Dedifferentiated amniotic fluid mesenchymal stem cell (primary cell): ENCODE data around the gene PPP1R8.
"Not testable (repeated sequence)": the region's sequence is repeated elsewhere in the genome, so short reads cannot be mapped to it uniquely, and the experiment has no call there.

Source experiments
- DNase-seq: peaks from one replicate; pipeline ENCODE4 v3.0.0-alpha.2; 2016; ENCODE audit errors: extremely low spot score

Gene PPP1R8

DNA sequence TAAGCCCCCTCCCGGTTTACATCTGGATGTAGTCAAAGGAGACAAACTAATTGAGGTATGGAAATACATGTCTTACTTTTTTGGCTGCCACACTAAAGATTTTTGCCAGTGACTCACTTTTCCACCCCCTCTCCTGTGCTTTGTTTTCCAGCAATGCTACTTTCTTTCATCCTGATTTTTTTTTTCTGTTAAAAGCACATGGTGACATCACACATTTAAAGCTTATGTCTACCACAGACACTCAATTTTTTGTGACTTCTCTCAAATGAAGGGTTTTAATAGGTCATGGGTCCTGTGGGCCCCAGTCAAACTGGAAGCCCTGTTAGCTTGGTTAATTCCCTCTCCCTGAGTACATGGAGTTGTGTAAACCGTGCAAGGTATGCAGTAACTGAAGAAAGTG lies 2.2 kb downstream of the PPP1R8 start:
- no peak for DNase-seq

DNA sequence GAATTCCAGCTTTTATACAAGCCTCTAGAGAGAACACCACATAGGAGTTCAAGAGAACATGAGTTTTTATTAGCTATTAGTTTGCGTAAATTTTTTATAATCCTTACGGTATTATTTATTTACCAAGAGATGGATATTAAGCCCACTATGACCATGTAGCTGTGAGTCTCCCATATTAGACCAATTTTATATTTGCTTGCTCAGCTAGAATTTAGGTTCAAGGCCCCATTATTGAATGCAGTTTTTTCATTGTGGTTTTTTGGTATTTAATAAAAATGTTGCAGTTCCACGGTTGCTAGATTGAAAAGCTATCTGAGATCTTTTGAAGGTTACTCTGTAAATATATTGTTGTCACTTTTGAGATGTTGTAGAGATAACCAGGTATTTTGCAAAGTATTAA lies 2.9 kb downstream of the PPP1R8 start:
- DNase-seq: no peak

DNA sequence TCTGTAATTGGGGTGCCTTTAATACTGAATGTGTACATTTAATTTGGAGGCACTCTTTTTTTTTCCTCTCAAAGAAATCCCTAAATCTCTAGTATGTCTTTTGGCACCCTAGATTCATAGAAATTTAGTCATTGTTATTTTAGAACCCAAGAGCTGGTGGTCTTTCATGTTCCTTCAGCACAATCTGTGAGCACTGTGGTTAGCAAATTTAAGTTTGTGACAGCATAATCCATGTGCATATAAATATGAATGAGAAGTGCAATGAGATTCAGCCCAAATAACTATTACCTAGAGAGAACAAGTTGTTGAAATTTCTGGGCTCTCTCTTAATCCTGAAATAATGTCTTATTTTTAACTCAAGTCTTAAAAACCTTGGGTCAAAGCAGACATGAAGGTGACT lies 4.5 kb downstream of the PPP1R8 start:
- DNase-seq: no peak

DNA sequence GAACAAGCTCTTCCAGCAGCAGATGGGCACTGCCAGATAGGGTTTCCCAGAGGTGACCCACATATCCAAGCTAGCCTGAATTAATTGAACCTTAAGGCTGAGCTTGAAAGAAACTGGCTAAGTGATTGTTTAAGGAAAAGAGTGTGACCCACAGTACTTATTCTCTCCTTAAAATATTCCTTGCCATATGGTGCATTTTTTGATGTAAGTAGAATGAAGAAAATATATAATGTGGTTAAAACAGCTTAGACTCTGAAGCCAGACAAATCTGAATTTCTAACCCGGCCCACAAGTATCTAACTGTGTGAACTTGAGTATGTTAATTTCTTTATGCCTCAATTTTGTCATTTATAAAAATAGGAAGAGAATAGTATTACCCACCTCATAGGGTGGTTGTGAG lies 4.9 kb downstream of the PPP1R8 start:
- DNase-seq: no peak

DNA sequence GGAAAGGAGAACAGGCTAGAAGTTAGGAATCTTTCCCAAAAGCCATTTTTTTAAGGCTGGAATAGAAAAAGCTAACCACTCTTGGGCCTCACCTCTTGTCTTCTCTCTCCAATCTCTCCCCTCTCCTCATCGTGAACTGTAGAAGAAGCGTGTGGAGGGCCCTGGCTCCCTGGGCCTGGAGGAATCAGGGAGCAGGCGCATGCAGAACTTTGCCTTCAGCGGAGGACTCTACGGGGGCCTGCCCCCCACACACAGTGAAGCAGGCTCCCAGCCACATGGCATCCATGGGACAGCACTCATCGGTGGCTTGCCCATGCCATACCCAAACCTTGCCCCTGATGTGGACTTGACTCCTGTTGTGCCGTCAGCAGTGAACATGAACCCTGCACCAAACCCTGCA lies 19.4 kb downstream of the PPP1R8 start:
- no peak for DNase-seq

DNA sequence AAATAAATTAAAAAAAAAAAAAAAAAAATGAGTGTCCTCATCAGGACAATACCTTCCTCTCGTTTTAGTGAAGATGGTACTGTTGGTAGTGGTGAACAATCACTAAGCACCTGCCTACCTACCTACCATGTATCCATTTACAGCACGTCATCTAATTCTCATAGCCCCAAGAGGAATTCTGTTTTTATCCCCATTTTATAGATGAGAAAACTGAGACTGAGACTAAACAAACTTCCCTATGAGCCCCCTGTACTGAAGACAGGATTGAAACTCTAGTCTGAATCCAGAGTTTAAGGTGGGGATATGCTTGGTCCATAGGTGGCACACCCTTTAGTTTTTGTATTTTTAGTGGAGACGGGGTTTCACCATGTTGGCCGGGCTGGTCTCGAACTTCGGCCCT lies 24.5 kb downstream of the PPP1R8 start:
- DNase-seq: no peak

DNA sequence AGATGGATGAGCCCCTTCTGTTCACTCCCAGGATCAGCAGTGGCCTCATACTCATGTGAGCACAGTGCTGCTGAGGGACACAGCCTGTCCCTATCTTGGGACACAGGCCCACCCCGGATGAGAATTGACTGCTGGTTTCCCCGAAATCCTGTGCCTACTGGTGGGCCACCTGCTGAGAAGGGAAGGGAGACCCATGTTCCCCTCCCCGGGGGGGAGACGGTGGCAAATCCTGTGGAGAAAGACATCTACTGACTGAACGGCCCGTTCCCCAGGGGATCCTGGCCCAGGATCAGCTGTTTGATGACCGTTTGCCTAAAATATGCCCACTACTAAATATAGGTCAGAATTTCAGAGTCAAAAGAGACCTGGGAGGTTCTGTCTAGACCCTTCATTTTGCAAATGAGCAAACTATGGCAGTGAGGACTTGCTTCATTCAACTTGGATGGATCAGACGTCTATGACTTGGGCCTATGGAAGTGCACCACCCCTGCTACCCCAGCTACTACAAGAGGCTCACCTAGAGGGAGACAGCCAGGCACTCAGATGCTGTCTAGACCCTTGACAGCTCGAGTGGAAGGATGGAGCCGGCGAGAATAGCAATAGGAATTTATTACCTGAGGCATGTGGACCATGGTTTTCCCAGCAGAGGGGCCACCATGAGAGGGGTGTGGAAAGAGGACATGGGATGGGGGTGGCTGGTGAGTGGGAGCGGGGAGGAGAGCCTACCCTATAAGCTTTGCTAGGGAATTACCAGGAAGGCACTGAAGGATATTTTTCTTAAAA lies 26.2 kb downstream of the PPP1R8 start:
- DNase-seq: no peak

DNA sequence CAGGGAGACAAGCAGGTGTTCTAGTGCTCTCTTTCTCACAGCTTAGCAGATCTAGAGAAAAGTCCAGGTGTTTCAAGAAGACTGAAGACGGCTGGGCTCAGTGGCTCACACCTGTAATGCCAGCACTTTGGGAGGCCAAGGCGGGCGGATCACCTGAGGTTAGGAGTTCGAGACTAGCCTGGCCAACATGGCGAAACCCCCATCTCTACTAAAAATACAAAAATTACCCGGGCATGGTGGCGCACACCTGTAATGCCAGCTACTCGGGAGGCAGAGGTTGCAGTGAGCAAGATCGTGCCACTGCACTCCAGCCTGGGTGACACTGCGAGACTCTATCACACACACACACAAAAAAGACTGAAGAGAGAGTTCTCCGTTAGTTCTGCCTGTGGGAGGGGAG lies 27.0 kb downstream of the PPP1R8 start:
- not testable (repeated sequence) for DNase-seq

DNA sequence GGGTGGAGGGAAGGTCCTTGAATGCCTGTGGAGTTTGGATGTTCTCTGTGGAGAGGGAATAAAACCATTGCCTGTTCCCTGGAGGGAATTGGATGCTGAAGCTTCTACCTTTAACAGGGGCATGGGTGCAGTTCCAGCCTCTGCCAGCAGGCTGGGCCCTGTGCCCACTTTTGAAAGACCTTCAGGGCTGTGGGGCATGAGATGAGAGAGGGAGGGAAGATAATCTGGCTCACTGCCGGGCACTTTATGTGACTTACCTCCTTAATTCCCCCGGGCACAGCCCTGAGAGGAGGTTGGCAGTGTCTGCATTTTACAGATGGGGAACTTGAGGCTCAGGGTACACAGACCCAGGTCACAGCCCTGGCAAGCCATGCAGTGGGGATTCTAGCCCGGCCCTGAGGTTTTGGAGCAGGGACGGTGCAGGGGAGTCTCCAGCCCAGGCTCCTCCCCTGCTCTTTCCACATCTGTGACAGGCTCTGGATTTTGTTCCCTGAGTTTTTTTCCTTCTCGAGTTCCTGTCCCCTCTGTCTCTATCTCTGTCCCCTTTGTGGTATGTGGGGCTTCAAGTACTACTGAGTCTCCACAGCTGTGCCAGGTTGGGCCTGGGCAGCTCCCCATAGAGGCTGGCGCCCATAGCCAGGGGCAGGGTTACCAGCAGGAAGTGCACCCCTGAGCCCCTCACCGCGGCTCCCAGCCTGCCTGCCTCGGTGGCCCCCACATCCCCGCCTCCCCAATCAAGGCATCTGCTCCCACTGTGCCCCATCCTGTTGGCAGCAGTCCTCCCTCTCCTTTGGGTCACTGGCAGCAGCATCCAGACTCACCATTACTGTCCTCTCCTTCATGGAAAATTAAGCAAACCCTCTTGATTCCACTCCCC lies 27.7 kb downstream of the PPP1R8 start:
- peak; percentile 78 for DNase-seq

DNA sequence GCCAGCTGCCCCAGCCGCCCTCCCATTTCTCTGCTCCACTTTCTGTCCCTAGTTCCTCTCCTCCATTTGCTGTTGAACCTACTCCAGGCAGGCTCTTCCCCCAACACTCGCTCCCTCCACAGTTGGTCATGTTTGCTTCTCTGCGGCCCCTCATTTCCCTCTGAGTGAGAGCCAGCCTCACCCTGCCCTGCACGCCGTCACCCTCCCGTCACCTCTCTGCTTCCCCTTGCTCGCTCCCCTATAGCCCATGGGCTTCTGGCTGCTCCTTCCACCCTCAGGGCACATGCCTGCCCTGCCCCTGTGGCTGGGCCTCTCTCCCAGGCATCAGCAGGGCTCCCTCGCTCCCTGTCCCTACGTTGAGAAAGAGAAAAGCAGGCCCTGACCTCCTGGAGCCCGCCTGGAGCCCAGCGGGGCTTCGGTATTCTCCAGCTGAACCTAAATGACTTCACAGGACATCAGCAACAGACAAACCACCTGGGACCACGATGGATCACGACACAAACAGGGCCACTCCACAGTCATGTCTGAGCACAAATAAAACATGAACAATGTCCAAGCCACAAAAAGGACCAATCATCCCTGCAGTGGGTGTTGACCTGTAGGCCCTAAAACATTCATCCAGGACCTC lies 28.5 kb downstream of the PPP1R8 start:
- DNase-seq: no peak

DNA sequence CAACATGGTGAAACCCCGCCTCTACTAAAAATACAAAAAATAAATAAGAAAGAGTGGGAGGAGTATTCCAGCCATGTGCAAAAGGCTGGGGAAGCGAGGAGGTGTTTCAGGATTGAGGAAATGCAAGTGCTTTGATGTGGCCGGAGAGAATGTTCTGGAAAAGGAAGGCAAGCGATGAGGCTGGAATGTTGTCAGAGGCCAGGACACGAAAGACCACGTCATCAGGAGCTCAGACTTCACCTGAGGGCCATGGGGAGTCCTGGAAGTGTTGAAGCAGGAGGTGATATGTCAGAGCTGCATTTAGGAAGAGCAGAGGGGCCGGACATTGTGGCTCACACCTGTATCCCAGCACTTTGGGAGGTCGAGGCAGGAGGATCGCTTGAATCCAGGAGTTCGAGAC lies 30.9 kb downstream of the PPP1R8 start:
- DNase-seq: no peak

DNA sequence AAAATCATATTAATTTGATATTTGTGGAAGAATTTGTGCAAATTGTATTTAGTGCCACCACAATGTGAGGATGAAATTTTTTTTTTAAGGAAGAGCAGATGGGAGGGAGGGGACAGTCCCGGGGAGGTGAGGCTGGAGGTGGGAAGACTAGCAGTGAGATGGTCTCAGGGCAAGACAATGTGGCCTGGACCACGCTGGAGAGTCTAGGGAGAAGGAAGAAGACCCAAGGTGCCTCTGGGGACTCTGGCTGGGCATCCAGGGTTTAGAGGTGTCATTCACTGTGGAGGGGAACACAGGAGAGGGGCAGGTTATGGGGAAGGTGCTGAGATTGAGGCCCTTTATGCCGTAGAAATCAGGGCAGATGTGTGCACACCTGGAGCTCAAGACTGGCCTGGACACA lies 31.4 kb downstream of the PPP1R8 start:
- DNase-seq: no peak

DNA sequence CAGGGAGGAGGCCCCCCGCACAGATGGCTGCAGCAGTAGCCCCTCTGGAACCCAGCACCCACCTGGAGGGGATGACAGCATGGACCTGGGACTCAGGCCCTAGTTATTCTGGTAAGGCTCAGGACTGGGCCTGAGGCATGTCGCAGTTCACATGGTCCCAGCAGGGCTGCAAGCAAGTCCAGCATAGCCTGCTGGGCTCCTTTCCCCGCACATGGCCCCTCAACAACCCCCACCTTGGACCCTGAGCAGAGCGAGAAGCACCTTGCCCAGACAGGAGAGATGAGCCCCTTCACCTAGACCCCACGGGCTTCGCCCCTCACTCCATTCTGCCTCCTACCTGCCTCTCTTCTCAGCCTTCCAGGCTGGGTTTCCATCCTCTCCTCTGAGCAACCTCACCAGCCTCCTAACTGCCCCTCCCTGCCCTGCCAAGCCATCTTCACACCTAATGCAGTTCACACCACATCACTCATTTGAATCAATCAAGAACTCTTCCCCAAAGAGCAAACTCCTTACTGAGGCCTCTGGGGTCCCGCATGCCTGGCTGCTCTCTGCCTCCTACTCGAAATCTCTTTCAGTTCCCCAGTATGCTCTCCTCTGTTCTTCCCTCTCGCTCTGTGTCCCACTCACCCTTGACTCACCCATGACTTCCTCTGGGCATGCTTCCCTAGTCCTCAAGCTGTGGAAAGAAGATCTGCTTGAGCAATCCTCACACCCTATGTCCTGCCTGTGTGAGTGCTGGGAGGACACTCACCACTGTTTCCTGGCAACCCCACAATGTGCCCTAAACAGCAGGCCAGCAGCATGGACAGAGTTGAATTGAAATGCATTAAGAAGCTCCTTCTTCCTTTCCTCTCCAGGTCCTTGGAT lies 32.3 kb downstream of the PPP1R8 start:
- DNase-seq: peak; percentile 91

DNA sequence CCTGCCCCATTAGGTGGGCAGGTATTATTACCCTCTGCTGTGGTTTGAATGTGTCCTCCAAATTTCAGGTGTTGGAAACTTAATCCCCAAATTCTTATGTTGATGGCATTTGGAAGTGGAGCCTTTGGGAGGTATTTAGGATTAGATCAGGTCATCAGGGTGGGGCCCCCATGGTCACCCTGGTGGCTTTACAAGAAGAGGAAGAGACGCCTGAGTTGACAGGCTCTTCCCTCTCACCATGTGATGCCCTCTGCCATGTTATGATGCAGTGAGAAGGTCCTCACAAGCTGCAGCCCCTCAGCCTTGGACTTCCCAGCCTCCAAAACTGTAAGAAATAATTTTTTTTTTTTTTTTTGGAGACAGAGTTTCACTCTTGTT lies 32.9 kb downstream of the PPP1R8 start:
- DNase-seq: no peak

DNA sequence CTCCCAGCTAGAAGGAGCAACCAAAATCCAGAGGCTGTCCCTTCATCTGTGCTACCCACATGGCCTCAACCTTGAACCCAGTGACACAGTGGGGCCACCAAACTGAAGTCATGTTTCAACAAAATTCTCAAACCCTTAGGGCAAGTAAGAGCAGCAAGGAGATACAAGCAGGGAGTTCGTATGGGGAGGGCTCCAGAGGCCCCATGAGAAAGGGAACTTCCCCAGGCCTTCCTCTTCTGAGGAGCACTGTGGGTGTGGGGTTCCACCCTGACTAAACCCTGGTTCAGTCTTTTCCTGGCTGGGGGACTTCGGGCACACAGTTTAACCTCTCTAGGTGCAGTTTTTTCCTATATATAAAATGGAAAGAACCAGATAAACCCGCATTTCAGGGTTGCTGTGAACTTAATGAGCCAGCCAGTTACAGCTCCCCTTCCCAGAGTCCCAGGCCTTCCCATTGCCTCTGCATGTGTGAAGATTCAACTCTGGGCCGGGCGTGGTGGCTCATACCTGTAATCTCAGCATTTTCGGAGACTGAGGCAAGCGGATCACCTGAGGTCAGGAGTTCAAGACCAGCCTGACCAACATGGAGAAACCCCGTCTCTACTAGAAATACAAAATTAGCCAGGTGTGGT lies 33.8 kb downstream of the PPP1R8 start:
- DNase-seq: no peak

DNA sequence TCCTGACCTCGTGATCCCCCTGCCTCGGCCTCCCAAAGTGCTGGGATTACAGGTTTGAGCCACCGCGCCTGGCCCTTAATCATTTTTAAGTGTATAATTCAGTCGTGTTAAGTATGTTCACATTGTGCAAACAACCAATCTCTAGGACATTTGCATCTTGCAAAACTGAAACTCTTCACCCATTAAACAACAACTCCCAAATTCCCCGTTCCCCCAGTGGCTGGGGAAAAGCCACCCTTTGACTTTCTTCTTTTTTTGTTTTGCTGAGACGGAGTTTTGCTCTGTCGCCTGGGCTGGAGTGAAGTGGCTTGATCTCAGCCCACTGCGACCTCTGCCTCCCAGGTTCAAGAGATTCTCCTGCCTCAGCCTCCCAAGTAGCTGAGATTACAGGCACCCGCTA lies 35.2 kb downstream of the PPP1R8 start:
- no peak for DNase-seq

DNA sequence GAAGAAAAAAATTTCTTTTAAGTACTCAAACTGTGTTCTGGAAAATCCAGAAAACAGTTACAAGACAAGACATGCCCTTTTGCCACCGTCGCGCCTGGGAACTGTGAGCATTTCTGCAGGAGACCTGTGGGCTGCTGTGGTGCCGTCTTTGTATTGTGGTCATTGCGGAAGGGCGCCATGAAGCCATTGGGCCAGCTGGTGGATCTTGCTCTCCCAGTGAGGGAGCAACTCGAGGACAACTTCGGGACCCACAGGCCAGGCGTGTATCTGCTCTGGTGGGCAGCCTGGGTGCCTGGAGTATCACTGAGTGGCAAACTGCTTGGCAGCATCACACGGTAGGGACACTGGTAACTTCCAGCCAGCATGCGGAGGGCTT lies 38.0 kb downstream of the PPP1R8 start:
- DNase-seq: no peak

DNA sequence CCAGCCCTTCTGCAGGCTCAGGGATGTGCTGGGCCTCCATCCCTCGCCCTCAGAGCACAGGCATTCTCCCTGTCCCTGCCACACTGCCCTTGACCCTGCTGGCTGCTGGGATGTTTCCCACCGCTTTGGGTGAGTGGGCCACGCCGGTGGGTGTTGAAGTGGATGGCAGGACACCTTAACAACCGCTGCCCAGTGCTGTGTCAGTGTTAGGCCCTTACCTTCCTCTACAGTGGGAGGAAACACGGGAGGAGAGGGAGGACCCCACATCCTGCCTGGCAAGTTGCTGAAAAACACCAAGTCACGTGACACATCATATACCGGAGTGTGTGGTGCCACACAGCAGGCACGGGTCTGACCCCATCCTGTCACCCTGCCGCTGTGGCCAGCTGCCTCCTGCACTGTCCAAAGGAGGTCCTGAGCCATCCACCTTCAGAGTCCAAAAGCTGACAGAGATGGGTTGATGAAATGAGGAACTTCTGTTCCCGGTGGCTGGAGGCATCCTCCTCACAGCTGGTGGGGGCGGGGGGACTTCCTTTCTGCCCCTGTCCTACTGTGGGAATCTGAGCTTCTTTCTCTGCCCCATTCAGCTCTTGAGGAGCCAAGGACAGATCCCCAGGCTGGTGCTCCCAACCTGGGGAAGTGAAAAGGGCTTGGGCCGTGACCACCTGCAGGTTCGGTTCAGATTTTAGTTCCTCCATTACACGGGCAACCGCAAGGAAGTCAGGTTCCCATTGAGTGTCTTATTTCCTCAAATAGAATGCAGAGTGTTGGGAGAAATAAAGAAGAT lies 38.5 kb downstream of the PPP1R8 start:
- DNase-seq: no peak

DNA sequence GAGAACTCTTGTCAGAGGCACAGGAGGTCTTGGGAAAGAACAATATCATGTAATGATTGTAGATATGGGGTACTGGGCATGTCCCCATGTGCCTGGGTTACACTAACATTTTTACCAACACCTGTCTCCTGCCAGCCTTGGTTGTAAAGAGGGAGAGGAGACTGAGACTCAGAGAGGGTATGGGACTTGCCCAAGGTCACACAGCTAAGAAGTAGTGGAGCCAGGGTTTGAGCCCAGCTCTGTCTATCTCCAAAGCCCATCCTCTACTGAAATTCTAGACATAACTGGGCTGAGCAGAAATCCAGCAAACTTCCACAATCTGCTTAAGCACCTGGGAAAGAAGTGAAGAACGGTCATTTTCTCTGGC lies 39.1 kb downstream of the PPP1R8 start:
- no peak for DNase-seq

DNA sequence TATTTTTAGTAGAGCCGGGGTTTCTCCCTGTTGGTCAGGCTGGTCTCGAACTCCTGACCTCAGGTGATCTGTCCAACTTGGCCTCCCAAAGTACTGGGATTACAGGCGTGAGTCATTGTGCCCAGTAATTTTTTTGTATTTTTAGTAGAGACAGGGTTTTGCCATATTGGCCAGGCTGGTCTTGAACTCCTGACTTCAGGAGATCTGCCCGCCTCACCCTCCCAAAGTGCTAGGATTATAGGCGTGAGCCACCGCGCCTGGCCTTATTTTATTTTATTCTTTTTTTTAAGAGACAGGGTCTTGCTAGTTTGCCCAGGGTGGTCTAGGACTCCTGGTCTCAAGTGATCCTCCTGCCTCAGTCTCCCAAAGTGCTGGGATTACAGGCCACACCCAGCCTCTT lies 40.5 kb downstream of the PPP1R8 start:
- not testable (repeated sequence) for DNase-seq
